GM10847 (cell line): ENCODE measurements around the gene NRBF2.

Experiments
- POLR2A ChIP-seq: IDR thresholded peaks from 2 replicates; pipeline ENCODE4 v1.6.1; 2011; ENCODE audit not compliant: insufficient read length; ENCODE audit errors: extremely low read depth

Gene NRBF2

DNA sequence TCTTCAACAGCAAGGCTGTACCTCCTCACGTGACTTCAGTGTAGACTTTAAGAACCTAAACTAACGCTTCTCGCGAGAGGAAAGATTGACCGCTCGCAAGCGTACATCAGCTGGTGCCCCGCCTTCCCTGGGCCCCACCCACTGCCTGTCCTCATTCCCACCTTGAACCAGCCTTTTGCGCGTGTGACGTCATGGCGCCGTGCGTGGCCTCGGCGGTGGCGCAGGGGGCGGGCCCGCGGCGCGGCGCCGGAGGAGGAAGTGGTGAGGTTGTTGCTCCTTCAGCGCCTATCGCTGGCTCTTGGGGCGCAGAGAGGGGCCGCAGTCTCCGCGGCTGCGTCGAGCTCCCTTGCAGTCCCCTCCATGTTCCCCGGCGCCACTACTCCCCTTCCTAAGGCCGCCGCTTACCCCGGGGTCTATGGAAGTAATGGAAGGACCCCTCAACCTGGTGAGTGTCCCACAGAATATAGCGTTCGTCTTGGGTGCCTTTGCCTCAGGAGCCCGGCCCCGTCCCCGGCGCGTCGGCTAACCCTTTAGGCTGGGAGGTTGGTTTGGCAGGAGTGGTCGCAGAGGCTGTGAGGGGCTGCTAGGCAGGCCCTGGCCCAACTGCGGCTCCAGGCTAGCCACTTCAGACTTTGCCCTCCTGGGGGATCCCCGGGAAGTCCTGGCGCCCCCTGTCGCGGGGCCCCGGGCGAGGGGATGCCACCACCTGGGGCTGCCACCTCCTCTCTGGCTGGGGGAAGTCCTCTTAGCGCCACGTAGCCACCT lies at the start of gene NRBF2:
NRBF2 (plus strand) TSS at position 273 of the 765 bp plus-strand sequence; CDS start at position 416, 143 bp downstream.
- peak; percentile 96 for TF ChIP-seq POLR2A

DNA sequence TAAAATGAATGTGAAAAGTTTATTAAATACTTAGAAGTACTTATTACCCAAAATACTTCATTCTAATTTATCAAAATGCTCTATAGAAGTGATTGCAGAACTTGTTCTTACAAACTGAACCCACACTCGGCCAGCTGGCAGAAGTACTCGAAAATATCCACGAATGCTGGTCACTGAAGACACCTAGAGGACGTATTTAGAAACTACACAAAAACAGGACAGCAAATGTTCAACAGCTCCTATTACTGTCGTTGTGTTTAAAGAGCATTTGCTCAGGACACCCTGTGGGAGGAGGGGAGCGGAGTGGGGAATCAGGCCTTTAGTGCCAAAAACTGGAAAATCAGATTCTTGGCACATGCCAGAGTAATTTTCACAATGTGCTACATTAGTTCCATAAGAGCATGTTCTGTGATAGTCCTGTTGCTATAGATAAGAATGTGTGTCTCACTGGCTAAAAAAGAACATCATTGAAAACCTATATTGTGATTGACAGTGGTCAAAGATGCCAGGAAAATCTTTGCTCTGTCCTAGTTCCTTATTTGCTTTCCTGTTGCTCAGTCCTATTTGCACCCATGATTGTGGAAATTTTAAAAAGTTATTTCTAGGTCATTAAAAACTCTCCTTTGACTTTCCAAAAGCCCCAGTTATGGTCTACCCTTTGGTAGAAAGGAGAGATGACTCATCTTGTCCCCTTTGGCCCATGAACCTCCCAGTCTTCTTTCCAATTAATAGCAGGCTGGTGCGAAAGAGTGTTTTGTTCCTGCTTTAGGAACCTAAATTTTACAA lies 49.0 kb upstream of the NRBF2 start:
- no peak for TF ChIP-seq POLR2A

DNA sequence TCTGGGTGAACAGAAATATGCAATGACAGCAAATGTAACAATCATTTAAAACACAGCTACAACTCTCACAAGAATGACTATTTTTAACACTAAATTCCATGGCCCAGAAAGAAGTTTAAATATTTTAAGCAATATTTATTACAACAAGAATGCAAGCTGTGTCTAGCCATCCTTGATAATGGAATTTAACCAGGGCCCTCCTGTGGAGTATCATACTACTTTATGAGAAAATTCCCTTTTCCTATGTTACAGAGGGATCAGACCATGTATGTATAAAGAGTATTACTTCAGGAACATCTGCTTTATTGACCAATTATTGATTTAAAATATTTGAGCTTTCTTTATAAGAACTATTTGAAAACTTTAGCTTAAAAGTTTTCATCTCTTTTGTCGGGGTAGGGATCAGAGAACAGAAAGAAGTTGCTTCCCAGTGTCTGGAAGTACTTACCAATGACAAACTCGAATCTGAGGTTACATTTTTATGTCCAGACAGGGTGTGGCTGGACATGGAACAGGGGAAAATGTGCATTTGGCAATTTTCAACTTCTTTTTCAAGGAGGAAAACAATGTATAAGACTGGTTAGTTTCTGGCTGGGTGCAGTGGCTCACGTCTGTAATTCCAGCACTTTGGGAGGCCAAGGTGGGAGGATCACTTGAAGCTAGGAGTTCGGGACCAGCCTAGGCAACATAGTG lies 48.3 kb upstream of the NRBF2 start:
- no peak for TF ChIP-seq POLR2A

DNA sequence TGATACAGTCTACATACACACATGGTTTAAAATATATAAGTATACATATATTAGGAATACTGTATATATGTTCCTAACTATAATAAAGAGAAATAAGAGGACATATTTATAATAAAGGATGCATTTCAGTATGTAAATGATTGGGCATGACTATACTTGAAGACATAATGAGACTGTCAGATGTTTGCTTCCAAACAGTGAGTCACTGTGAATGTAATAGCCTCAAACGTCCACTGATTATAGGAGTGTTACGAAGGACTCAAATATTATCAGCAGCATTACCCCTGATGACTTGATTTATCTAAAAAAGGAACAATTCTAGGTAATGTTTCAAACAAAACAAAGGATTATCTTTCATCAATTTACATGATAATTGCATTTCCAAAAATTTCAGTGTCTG lies 39.9 kb upstream of the NRBF2 start:
- TF ChIP-seq POLR2A, result no peak

DNA sequence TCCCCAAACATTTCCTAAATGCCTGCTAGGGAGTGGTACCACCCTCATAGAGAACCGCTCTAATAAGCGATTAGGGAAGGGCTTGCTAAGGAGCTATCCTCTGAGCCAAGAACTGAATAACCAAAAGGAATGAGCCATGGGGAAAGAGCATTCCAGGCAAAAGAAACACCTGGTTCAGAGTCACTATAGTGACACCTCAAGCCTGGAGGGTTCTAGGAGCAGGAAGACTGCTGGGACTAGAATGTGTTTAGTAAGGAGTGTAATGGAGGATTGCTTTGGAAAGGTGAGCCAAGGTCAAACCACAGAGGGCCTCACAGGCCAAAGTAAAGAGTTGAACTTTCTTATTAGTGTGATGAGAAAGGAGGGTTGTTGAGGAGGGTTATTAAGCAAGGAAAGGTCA lies 38.7 kb upstream of the NRBF2 start:
- TF ChIP-seq POLR2A, result no peak

DNA sequence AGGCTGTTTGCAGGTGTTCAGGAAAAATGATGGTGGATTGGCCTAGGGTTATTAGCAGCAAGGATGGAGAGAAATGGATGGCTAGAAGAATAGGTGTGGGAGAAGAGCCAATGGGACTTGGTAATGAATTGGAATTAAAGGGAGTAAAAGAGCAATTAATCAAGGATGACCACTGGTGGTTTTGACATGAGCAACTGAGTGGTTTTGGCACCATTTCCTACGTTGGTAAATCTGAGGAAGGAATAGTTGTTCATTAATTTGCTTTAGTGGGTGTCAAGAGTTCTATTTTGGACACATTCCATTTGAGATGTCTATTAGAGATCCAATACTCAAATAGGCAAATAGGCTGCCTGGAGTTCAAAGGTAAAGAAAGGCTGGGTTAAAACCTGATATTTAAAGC lies 38.2 kb upstream of the NRBF2 start:
- TF ChIP-seq POLR2A, result no peak

DNA sequence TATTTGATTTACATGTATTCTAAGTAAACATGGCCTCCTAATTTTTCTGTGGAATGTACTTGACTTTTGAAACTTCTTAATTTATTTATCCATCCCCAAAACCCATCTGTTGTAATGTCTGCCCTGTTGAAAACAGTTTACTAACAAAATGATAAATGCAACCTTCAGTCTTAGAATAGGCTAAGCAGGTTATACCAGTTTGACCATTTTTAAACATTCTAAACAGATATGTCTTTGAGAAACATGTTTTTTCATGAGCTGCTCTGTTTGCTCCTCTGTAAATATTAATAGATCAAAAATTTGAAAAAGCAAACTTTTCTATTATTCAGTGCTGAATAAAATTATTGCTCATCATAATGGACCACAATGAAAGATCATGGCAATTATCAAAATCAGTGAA lies 33.4 kb upstream of the NRBF2 start:
- TF ChIP-seq POLR2A, result no peak

DNA sequence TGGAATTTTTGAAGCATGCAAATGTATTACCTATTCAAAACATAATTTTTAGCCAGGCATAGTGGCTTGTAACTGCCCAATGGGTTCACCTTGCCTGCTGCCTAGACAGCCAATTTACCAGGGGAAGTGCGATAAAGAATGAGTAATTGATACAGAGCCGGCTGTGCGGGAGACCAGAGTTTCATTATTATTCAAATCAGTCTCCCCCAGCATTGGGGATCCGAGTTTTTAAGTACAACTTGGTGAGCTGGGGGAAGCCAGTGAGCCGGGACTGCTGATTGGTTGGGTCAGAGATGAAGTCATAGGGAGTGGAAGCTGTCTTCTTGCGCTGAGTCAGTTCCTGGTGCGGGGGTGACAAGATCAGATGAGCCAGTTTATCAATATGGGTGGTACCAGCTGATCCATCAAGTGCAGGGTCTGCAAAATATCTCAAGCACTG lies 29.1 kb upstream of the NRBF2 start:
- TF ChIP-seq POLR2A, result no peak

DNA sequence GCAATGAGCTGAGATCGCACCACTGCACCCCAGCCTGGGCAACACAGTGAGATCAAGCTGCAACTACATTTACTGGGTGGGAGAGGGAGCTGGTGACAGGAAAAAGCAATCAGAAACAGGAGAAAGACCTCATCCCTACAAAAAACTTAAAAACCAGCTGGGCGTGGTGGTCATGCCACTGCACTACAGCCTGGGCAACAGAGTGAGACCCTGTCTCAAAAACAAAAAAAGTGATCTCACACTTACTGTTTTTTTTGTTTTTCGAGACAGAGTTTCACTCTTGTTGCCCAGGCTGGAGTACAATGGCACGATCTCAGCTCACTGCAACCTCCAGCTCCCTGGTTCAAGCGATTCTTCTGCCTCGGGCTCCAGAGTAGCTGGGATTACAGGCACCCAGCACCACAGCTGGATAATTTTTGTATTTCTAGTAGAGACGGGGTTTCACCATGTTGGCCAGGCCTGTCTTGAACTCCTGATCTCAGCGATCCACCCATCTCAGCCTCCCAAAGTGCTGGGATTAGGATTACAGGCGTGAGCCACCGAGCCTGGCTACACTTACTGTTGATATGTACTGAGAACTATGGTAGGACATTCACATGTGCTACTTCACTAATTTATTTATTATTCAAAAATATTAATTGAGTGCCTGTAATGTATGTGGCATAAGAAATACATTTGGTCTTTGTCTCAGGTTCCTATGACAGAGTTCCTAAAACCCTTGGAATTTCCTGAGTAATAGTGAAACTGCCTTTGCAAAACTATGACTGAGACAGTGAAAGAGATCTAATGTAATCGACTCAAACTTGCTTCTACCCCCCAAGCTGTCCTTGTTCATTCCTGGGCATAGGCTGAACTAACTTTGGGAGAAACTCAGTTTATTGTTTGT lies 27.7 kb upstream of the NRBF2 start:
- no peak for TF ChIP-seq POLR2A

DNA sequence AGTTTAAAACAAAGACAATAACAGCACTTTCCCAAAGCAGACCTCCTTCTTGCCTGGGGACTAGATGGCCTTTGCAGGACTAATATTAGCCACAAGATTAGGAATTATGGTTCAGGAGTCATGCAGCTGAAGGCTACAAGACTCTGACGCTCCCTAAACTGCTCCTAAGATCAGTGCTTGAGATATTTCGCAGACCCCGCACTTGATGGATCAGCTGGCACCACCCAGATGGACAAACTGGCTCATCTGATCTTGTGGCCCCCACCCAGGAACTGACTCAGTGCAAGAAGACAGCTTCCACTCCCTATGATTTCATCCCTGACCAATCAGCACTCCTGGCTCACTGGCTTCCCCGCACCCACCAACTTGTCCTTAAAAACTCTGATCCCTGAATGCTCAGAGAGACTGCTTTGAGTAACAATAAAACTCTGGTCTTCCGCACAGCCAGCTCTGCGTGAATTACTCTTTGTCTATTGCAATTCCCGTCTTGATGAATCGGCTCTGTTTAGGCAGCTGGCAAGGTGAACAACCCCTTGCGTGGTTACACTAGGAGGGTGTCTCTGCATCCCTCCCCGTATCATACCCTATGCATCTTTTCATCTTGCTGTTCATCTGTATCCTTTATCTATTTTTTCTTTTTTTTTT lies 26.9 kb upstream of the NRBF2 start:
- no peak for TF ChIP-seq POLR2A

DNA sequence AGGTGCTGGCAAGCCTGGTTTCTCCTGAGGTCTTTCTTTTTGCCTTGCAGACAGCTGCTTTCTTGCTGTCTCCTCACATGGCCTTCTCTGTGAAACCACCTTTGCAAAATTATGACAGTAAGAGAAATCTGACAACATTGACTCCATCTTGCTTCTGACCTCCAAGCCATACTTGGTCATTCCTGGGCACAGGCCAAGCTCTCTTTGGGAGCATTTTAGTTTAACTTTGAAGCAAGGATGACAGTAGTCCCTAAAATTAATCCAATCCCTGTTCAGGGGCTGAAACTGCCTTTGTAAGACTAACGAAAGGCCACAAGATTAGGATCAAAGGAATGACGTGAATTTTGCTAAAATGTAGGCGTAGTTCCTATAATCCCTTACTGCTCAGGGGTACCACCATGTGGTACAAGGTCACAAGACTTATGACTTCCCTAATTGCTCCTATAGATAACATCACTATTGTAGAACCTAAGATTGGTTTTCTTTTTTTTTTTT lies 25.1 kb upstream of the NRBF2 start:
- TF ChIP-seq POLR2A, result no peak

DNA sequence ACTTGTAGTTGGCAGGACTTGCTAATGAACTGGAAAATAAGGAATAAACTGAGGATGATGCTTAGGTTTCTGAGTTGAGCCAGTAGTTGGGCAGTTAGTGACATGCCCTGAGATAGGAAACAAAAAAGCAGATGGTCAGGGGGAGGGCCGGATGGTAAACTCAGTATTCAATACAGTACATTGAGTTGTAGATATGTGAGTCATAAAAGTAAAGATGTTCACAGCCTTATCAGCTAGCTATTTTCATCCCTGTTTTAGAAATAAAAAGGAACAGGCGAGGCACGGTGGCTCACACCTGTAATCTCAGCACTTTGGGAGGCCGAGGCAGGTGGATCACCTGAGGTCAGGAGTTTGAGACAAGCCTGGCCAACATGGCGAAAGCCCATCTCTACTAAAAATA lies 22.2 kb upstream of the NRBF2 start:
- TF ChIP-seq POLR2A, result no peak

DNA sequence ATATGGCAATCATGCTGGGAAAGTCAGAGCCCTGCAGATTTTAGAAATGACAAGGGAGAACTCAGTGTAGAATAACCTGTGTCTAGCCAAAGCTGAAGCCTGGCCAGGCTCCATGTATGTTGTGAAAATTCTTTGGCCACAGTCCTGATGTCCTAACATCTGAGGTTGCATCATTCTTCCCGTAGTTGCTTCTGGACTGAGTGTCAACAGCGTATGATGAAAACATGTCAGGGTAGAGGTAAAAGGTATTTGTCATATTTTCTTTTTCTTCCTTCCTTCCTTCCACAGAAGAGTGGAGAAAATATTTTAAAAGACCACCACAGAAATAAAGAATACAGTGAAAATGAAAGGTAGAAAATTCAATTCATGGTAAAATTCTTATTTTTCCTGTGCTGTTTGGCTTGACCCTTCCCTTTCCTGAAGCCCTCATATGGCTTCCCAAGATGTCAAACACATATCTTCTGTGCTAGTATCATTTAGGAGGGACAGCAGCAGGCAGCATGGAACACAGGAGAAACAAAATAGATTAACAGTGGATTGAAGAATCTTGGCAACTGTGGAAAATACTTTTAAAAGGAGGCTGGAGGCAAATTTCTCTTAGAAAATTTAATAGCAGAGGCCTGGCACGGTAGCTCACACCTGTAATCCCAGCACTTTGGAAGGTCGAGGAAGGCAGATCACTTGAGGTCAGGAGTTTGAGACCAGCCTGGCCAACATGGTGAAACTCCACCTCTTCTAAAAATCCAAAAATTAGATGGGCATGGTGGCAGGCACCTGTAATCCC lies 18.9 kb upstream of the NRBF2 start:
- TF ChIP-seq POLR2A, result no peak

DNA sequence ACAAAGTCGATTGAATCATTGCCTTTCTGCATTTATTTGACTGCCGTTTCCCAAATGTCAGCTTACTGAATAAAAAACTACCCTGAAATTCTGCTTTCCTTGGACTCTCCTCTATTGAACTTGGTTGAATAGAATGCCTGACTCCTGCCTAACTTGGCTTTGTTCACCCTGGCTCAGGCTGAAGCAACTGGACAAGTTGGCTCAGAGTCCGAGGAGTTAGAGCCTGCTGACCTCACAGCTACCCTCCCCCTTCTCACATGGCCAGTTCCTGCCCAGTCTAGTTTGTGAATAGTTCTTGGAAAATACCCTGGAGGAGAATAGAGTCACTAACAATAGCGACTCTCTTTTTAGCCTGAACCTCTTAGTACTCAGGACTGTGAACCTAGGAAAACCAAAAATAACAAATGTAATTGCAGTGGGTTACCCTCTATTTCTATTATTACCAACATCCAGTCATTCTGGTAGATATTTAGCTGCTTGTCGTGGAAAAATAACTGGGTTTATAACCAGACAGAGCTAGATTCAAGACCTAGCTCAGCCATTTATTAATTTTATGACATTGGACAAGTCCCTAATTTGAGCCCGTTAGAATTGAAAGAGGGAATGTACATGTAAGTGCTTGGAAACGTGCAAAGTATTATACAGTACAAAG lies 17.3 kb upstream of the NRBF2 start:
- TF ChIP-seq POLR2A, result no peak
